DMS 273 treated with DMSO at 0.1 percent for 48 hours (cell line): Measurements from ENCODE around the gene RUFY1.
A peak's percentile ranks its signal among the peaks of the same experiment; 100 is the strongest.
"Not testable (repeated sequence)": the region's sequence is repeated elsewhere in the genome, so short reads cannot be mapped to it uniquely, and the experiment has no call there.

Experiments used
- DNase-seq: peaks from one replicate; lab custom pipeline; 2025; lab: John Stamatoyannopoulos, UW

RUFY1 gene

GRCh38 chr5:179550511-179551342 lies at the start of gene RUFY1:
Gene RUFY1 (plus strand): TSS chr5:179550554. CDS start chr5:179550570, 16 bp downstream.
- DNase-seq: peak; percentile 38

- DNase-seq: not testable (repeated sequence)
Observed at GRCh38 chr5:179501997-179502396, 48.4 kb upstream of the RUFY1 start.

- DNase-seq: not testable (repeated sequence)
Observed at GRCh38 chr5:179502420-179502819, 47.9 kb upstream of the RUFY1 start.

GRCh38 chr5:179504191-179504590 lies 46.2 kb upstream of the RUFY1 start:
- DNase-seq: no peak

- no peak for DNase-seq
Observed at GRCh38 chr5:179504600-179505396, 45.6 kb upstream of the RUFY1 start.

- DNase-seq: no peak
Observed at GRCh38 chr5:179505636-179506261, 44.6 kb upstream of the RUFY1 start.

GRCh38 chr5:179509239-179509638 lies 41.1 kb upstream of the RUFY1 start:
- no peak for DNase-seq

- no peak for DNase-seq
Observed at GRCh38 chr5:179509845-179510244, 40.5 kb upstream of the RUFY1 start.

GRCh38 chr5:179512452-179513000 lies 37.8 kb upstream of the RUFY1 start:
- DNase-seq: no peak

GRCh38 chr5:179515501-179515900 lies 34.9 kb upstream of the RUFY1 start:
- DNase-seq: not testable (repeated sequence)

GRCh38 chr5:179516221-179516620 lies 34.1 kb upstream of the RUFY1 start:
- no peak for DNase-seq

- DNase-seq: not testable (repeated sequence)
Observed at GRCh38 chr5:179517746-179518145, 32.6 kb upstream of the RUFY1 start.

- DNase-seq: not testable (repeated sequence)
Observed at GRCh38 chr5:179518369-179518768, 32.0 kb upstream of the RUFY1 start.

GRCh38 chr5:179519416-179520070 lies 30.8 kb upstream of the RUFY1 start:
- DNase-seq: not testable (repeated sequence)

- DNase-seq: not testable (repeated sequence)
Observed at GRCh38 chr5:179522107-179522506, 28.2 kb upstream of the RUFY1 start.

GRCh38 chr5:179526978-179527377 lies 23.4 kb upstream of the RUFY1 start:
- DNase-seq: no peak

- no peak for DNase-seq
Observed at GRCh38 chr5:179530069-179530998, 20.0 kb upstream of the RUFY1 start.

- no peak for DNase-seq
Observed at GRCh38 chr5:179533024-179533423, 17.3 kb upstream of the RUFY1 start.

GRCh38 chr5:179533907-179534306 lies 16.4 kb upstream of the RUFY1 start:
- DNase-seq: no peak

- DNase-seq: no peak
Observed at GRCh38 chr5:179534431-179534830, 15.9 kb upstream of the RUFY1 start.

- no peak for DNase-seq
Observed at GRCh38 chr5:179536676-179537075, 13.7 kb upstream of the RUFY1 start.
